ENCODE data around the gene EIF4E1B.

EIF4E1B gene

DNA sequence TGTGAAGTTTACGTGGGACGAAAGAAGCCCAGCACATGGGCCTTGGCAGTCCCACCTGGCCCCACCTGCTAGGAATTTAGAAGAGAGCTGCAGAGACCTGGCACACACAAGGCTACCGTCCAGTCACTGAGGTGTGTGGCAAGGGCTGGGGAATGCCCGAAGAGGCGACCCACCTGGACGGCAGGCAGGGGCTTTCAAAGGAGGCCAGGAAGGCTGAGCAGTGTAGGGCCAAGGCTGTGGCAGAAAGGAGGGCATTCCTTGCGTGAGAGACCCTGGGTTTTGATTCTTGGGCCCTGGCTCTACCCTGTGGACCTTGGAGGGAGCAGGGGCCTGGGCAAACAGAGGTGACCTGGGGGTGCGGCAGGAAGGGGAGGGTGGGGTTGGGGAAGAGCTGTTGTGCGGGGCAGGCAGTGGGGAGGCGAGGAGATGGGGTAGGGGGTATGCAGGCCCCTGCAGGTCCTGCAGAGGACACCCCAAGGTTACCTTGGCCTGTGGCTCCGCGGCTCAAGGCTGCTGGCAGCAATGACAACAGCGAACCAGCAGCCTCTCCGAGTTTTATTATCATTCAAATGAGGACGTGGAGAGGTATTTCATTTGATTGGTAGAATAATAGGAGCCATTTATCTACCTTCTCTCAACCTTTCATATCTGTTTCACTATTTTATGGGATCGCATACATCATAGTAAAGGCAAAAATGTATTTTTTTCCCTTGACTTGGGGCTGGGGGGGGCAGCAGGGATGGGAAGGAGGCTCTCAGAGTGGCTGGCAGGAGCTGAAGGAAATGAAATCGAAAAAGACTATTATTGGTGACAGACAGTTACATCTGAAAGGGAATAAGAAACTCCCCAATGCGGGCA lies 41.6 kb downstream of the EIF4E1B start:
- no peak overlapping the region for H3K4me3 ChIP-seq (ENCODE audit: low read depth, low read length)
- no peak overlapping the region for H3K27ac ChIP-seq
- H3K36me3 ChIP-seq (replicated peaks): no peaks in the 10 kb centered on the region
- no peak for DNase-seq
- H3K27me3 ChIP-seq (replicated peaks): peaks cover 26% of the 10 kb centered on the region
- in situ Hi-C loops (cut with HindIII; ENCODE audit: low pct_ligation_motif_present, low sequenced_read_pairs): no loop called here
- TF ChIP-seq, protein P1, sequence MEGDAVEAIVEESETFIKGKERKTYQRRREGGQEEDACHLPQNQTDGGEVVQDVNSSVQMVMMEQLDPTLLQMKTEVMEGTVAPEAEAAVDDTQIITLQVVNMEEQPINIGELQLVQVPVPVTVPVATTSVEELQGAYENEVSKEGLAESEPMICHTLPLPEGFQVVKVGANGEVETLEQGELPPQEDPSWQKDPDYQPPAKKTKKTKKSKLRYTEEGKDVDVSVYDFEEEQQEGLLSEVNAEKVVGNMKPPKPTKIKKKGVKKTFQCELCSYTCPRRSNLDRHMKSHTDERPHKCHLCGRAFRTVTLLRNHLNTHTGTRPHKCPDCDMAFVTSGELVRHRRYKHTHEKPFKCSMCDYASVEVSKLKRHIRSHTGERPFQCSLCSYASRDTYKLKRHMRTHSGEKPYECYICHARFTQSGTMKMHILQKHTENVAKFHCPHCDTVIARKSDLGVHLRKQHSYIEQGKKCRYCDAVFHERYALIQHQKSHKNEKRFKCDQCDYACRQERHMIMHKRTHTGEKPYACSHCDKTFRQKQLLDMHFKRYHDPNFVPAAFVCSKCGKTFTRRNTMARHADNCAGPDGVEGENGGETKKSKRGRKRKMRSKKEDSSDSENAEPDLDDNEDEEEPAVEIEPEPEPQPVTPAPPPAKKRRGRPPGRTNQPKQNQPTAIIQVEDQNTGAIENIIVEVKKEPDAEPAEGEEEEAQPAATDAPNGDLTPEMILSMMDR (IDR thresholded peaks at IDR 0.05; ENCODE audit: low read depth, low read length, missing control alignments): no peak

GRCh38 chr5:176673651-176674583 lies 43.4 kb downstream of the EIF4E1B start:
- in situ Hi-C loops (cut with HindIII; ENCODE audit: low pct_ligation_motif_present, low sequenced_read_pairs): no loop called here
- no peak for DNase-seq

DNA sequence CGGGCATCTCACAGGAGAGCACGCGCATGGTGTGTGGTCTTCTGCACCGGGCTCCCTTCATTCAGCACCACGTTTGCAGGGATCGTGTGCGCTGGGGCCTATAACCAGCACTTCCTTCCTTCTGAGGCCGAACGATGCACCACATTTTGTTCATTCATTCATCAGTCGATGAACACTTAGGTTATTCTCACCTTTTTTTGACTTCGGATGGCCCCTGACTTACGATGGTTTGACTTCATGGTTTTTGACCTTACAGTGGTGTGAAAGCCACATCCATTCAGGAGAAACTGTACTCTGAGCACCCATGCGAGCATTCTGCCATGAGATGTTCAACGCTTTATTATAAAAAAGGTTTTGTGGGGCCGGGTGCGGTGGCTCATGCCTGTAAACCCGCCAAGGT lies 44.3 kb downstream of the EIF4E1B start:
- Histone ChIP-seq H3K4me3 (ENCODE audit: low read depth, low read length) (no peak overlapping the region), H3K27ac (no peak overlapping the region), H3K27me3 (replicated peaks) (peaks cover 21% of the 10 kb centered on the region), H3K36me3 (replicated peaks) (no peaks in the 10 kb centered on the region)
- TF ChIP-seq, protein P1 (IDR thresholded peaks at IDR 0.05; ENCODE audit: low read depth, low read length, missing control alignments): no peak
- no peak for DNase-seq
- in situ Hi-C loops (cut with HindIII; ENCODE audit: low pct_ligation_motif_present, low sequenced_read_pairs): no loop called here

More at GRCh38 chr5:176673651-176674583, 43.4 kb downstream of the EIF4E1B start:
- peaks cover 19% of the 10 kb centered on the region for H3K27me3 ChIP-seq (replicated peaks)
- no peak overlapping the region for H3K4me3 ChIP-seq (ENCODE audit: low read depth, low read length)
- H3K27ac ChIP-seq: no peak overlapping the region
- TF ChIP-seq, protein P1 (IDR thresholded peaks at IDR 0.05; ENCODE audit: low read depth, low read length, missing control alignments): no peak
- no peaks in the 10 kb centered on the region for H3K36me3 ChIP-seq (replicated peaks)

DNA sequence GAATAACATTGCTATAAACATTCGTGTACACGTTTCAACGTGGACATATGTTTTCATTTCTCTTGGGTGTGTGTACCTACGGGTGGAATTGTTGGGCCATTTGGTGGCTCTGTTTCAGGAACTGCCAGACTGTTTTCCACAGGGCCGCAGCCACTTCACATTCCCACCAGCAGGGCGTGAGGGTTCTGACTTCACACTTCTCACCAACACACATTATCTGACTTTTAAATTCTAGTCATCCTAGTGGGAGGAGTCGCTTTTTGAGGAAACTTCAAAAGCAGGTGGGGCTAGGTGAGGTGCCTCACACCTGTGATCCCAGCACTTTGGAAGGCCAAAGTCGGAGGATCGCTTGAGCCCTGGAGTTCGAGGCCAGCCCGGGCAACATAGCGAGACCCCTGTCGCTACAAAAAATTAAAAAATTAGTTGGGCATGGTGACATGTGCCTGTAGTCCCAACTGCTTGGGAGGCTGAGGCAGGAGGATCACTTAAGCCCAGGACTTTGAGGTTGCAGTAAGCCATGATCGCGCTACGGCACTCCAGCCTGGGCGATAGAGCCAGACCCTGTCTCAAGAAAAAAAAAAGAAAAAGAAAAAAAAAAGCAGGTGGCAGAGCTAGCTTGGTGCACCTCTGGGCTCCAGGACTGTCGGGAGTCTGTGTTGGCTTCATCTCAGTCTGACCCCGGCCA lies 45.3 kb downstream of the EIF4E1B start:
- Histone ChIP-seq H3K27ac (no peak overlapping the region), H3K27me3 (replicated peaks) (peaks cover 21% of the 10 kb centered on the region), H3K36me3 (replicated peaks) (no peaks in the 10 kb centered on the region), H3K4me3 (ENCODE audit: low read depth, low read length) (no peak overlapping the region)
- TF ChIP-seq, protein P1 (IDR thresholded peaks at IDR 0.05; ENCODE audit: low read depth, low read length, missing control alignments): peak; percentile 79
- DNase-seq: peak; percentile 37
- in situ Hi-C loops (cut with HindIII; ENCODE audit: low pct_ligation_motif_present, low sequenced_read_pairs): no loop called here

DNA sequence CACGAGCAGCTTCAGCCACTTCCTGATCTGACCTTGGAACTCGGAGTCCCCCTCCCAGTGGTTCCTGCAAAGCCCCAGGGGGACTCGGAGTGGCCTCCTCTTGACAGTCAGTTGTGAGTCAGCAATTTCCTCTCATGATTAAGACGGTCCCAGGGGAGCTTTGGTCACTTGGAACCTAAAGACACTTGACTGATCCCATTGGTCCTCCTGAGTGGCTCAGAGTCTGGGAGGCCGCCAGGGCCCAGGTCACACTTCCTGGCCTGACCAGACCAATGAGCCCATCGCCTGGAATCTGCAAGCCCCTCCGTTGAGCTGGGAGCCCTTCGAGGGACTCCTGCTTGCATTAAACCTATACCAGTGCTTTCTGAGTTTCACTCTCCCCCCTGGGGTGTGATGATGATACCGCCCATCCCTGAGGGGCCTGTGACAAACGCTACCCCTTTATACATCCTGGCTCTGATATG lies 45.9 kb downstream of the EIF4E1B start:
- peaks cover 26% of the 10 kb centered on the region for H3K27me3 ChIP-seq (replicated peaks)
- DNase-seq: peak; percentile 71
- no peak overlapping the region for H3K27ac ChIP-seq
- no peak overlapping the region for H3K4me3 ChIP-seq (ENCODE audit: low read depth, low read length)
- TF ChIP-seq, protein P1 (IDR thresholded peaks at IDR 0.05; ENCODE audit: low read depth, low read length, missing control alignments): no peak
- H3K36me3 ChIP-seq (replicated peaks): no peaks in the 10 kb centered on the region
- in situ Hi-C loops (cut with HindIII; ENCODE audit: low pct_ligation_motif_present, low sequenced_read_pairs): no loop called here
